Activated naive CD8-positive, alpha-beta T cell treated with anti-CD3 and anti-CD28 coated beads, Interleukin-2, amount 10 ng/mL, durations not matched to agents 7 days and 5 days (primary cell): ENCODE results near the gene METAP1. TPM values are rescaled to one million over a fixed set of nuclear protein-coding genes. Genes with fewer than 3 reads are reported as not detected.
A peak's percentile ranks its signal among the peaks of the same experiment; 100 is the strongest.
"Not testable (repeated sequence)": the region's sequence is repeated elsewhere in the genome, so short reads cannot be mapped to it uniquely, and the experiment has no call there.

ENCODE experiments used
- ATAC-seq: fragments of 150-1000 bp; cut with Tn5 transposase; one replicate; pipeline ENCODE4 v1.10.0; 2021; ENCODE audit warnings: low read depth, moderate library complexity
- POLR2A ChIA-PET: fragments of 350-600 bp; sonication (Branson Sonifier 250); formaldehyde crosslinking; loops from one replicate; lab custom pipeline; 2021; ENCODE audit warnings: antibody characterized with exemption; lab: Charles Lee
- DNase-seq: peaks from one replicate; pipeline ENCODE4 v3.0.0; 2021
- H3K27ac Mint-ChIP-seq: one replicate; pipeline ENCODE4 v1.8.0; 2022; ENCODE audit warnings: mild to moderate bottlenecking, mixed read lengths
- H3K27me3 Mint-ChIP-seq: one replicate; pipeline ENCODE4 v1.8.0; 2022; ENCODE audit warnings: mild to moderate bottlenecking, moderate library complexity, mixed read lengths
- H3K36me3 Mint-ChIP-seq: one replicate; pipeline ENCODE4 v1.8.0; 2021; ENCODE audit warnings: mild to moderate bottlenecking, mixed read lengths
- H3K4me1 Mint-ChIP-seq: one replicate; pipeline ENCODE4 v1.8.0; 2021; ENCODE audit warnings: mixed read lengths
- H3K4me3 Mint-ChIP-seq: one replicate; pipeline ENCODE4 v1.8.0; 2022; ENCODE audit warnings: mild to moderate bottlenecking, moderate library complexity, mixed read lengths
- H3K9me3 Mint-ChIP-seq: one replicate; pipeline ENCODE4 v1.8.0; 2021; ENCODE audit warnings: mixed read lengths
- total RNA-seq, 2 experiments: library from RNA; stranded (reverse); gene quantifications; one replicate each; pipeline ENCODE4 v1.2.3, GENCODE V29; 2021

METAP1 gene
- total RNA-seq, 2 experiments from 2014 or later = 50.8 to 51.7 TPM

DNA sequence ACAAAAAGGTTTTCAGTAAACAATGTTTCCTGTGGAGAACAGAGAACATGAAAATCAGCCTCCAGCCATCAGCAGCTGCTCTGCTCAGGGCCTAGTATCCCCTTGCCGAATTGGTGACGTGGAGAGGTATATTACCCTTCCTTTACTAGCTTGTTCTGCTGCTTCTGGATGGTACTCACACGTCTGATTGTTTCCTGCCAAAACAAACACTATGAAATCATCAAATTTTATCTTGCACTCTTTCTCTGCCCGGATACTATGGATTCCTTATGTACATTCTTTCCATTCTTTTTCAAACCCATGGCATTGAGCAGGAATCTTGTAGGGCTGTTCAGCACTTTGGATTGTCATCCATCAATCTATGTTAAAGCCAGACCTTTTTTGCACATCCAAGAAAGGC lies 18.8 kb upstream of the METAP1 start:
- no peaks in the 10 kb centered on the region for H3K4me1 Mint-ChIP-seq
- peaks cover 18% of the 10 kb centered on the region for H3K27me3 Mint-ChIP-seq
- H3K36me3 Mint-ChIP-seq = no peaks in the 10 kb centered on the region
- ATAC-seq (no peak), DNase-seq (no peak)
- no peak overlapping the region for H3K27ac Mint-ChIP-seq
- no peaks in the 10 kb centered on the region for H3K9me3 Mint-ChIP-seq
- POLR2A ChIA-PET = no interaction called here
- H3K4me3 Mint-ChIP-seq = no peak overlapping the region

DNA sequence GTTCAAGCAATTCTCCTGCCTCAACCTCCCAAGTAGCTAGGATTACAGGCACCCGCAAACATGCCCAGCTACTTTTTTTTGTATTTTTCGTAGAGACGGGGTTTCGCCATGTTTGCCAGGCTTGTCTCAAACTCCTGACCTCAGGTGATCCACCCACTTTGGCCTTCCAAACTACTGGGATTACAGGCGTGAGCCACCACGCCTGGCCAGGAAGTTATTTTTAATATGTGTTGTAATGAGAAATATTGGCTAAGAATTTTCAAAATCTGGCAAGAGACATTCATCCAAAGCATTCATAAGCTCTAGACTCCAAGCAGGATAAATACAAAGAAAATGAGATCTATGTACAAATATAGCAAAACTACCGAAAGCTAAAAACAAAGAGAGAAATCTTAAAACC lies 18.0 kb upstream of the METAP1 start:
- Mint-ChIP-seq H3K36me3 (no peaks in the 10 kb centered on the region), H3K4me3 (no peak overlapping the region), H3K9me3 (no peaks in the 10 kb centered on the region), H3K27me3 (peaks cover 18% of the 10 kb centered on the region), H3K4me1 (no peaks in the 10 kb centered on the region), H3K27ac (no peak overlapping the region)
- POLR2A ChIA-PET = no interaction called here
- no peak for DNase-seq
- ATAC-seq = no peak

DNA sequence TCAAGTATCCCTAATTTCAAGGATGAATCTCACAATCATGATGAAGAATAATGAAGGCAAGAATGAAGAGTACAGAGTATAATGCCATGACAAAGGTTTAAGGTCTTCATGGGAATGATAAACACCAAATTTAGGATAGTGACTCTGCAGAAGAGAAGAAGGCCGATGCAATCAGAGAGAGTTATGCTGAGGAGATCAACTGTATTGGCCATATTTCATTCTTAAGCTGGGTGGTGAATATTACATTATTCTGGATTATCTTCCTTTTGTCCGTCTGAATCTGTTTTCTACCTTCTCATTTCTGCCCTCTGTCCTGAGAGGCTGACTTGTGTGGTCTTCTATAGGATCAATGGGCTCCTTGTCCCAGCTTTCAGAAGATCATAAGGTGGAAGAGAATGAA lies 7.8 kb upstream of the METAP1 start:
- no peaks in the 10 kb centered on the region for H3K4me1 Mint-ChIP-seq
- H3K4me3 Mint-ChIP-seq = no peak overlapping the region
- ATAC-seq (no peak), DNase-seq (no peak)
- H3K27ac Mint-ChIP-seq = no peak overlapping the region
- peaks cover 5% of the 10 kb centered on the region for H3K9me3 Mint-ChIP-seq
- H3K27me3 Mint-ChIP-seq = peaks cover 6% of the 10 kb centered on the region
- POLR2A ChIA-PET = interaction anchor here (0.5 kb wide), 1 partner anchor 58 kb away, joined by 3 read pairs; no protein-coding TSS in a partner anchor
- H3K36me3 Mint-ChIP-seq = no peaks in the 10 kb centered on the region

DNA sequence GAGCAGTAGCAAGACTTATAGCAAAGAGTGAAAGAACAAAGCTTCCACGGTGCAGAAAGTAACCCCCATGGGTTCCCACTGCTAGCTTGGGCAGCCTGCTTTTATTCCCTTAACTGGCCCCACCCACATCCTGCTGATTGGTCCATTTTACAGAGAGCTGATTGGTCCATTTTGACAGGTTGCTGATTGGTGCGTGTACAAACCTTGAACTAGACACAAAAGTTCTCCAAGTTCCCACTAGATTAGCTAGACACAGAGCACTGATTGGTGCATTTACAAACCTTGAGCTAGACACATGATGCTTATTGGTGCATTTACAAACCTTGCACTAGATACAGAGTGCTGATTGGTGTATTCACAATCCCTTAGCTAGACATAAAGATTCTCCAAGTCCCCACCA lies 2.7 kb upstream of the METAP1 start:
- POLR2A ChIA-PET = interaction anchor here (1.0 kb wide), 1 partner anchor 335 kb away, joined by 3 read pairs; the partner anchor contains the start of gene TSPAN5
- ATAC-seq, H3K4me3 Mint-ChIP-seq, DNase-seq, H3K27ac Mint-ChIP-seq, H3K9me3 Mint-ChIP-seq, H3K27me3 Mint-ChIP-seq, H3K36me3 Mint-ChIP-seq: not testable (repeated sequence)
- H3K4me1 Mint-ChIP-seq = peaks cover 18% of the 10 kb centered on the region

DNA sequence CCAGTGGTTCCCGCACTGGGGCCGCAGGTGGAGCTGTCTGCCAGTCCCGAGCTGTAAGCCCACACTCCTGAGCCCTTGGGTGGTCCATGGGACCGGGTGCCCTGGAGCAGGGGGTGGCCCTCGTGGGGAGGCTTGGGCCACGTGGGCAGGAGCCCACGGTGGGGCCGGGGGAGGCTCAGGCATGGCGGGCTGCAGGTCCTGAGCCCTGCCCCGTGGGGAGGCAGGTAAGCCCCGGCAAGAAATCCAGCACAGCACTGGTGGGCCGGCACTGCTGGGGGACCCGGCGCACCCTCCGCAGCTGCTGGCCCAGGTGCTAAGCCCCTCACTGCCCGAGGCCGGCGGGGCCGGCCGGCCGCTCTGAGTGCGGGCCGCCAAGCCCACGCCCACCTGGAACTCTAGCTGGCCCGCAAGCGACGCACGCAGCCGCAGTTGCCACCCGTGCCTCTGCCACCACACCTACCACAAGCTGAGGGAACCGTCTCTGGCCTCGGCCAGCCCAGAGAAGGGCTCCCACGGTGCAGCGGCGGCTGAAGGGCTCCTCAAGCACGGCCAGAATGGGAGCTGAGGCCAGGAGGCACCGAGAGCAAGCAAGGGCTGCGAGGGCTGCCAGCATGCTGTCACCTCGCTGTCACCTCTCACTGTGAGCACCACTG lies 2.0 kb upstream of the METAP1 start:
- Mint-ChIP-seq H3K36me3 (peaks cover 3% of the 10 kb centered on the region), H3K4me1 (peaks cover 20% of the 10 kb centered on the region), H3K9me3 (no peaks in the 10 kb centered on the region), H3K27me3 (no peaks in the 10 kb centered on the region), H3K4me3 (no peak overlapping the region), H3K27ac (no peak overlapping the region)
- ATAC-seq (no peak), DNase-seq (peak; percentile 30)
- POLR2A ChIA-PET = interaction anchor here (0.6 to 5.9 kb wide), 5 partner anchors 64 to 850 kb away, joined by 3 to 58 read pairs (median 9); partner anchors contain the start of genes ADH5, EIF4E, STPG2 and TSPAN5

DNA sequence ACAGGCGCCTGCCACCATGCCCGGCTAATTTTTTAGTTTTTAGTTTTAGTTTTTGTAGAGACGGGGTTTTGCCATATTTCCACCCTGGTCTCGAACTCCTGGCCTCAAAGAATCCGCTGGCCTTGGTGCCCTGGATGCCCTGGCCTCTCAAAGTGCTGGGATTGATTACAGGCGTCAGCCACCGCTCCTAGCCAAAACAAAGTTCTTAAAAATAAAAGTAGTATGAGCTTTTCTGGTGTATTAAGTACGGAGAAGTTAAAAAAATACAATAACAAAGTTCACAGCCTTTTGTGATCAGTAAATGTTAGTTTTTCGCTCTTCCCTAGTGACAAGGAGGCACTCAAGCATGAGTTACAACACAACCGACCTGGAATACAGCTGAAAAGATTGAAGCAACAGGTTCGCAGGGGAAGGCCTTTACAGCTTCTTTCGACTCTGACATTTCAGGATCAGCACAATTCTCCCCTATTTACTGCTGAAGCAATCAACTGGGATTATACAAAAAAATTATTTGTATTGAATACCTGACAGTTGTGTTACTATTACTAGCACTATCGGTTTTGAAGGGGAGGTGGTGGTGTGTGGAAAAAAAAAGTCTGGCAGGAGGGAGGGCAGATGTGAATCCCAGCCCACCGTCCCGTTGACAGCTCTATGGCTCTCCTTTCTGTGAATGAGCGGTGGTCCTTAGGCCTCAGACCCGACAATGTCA lies 893 bp upstream of the METAP1 start:
- Mint-ChIP-seq H3K9me3 (no peaks in the 10 kb centered on the region), H3K27ac (peak overlapping the region; percentile 100), H3K36me3 (peaks cover 4% of the 10 kb centered on the region), H3K4me3 (peak overlapping the region; percentile 95), H3K27me3 (no peaks in the 10 kb centered on the region), H3K4me1 (peaks cover 20% of the 10 kb centered on the region)
- DNase-seq (no peak), ATAC-seq (no peak)
- POLR2A ChIA-PET = interaction anchor here (0.5 to 5.9 kb wide), 18 partner anchors 47 to 952 kb away, joined by 3 to 58 read pairs (median 4); partner anchors contain the start of genes ADH5, EIF4E, LAMTOR3 and RAP1GDS1

DNA sequence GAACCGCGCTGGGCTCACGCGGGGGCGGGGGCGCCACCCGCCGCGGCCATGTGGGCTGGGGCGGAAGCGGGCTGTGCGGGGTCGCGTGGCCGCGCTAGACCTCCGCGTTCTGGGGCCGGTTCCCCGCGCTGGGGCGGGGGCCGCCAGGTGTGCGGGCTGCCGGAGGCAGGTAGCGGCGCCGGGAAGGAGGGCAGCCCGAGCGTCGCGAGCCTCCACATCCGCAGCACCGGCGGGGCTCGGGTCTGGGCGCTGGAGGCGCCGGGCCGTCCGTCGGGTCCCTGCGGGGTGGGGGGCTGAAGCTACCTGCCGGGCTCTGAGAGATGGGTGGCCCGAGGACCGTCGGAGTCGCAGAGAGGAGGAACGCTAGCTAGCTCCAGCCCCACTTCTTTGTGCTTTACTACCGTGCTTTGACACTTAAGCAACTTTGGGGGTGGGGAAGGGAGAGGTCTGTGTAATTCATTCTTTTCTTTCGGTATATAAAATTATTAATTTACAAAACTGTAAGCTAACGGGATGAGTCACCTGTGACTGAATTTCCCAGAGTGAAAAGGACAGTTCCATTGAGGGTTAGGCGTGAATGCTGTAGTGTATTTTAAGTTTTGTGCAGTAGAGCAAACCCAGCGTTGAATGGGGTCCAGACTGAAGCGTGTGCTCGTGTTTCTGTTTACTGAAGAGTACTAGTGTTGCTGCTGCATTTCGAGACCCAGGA lies 689 bp downstream of the METAP1 start:
- peaks cover 20% of the 10 kb centered on the region for H3K4me1 Mint-ChIP-seq
- peak overlapping the region; percentile 75 for H3K27ac Mint-ChIP-seq
- peaks cover 16% of the 10 kb centered on the region for H3K36me3 Mint-ChIP-seq
- POLR2A ChIA-PET = interaction anchor here (1.2 to 5.9 kb wide), 9 partner anchors 45 to 852 kb away, joined by 4 to 58 read pairs (median 9); partner anchors contain the start of genes ADH5, EIF4E, RAP1GDS1 and STPG2
- ATAC-seq (no peak), DNase-seq (no peak)
- no peaks in the 10 kb centered on the region for H3K27me3 Mint-ChIP-seq
- no peaks in the 10 kb centered on the region for H3K9me3 Mint-ChIP-seq
- H3K4me3 Mint-ChIP-seq = peak overlapping the region; percentile 88

DNA sequence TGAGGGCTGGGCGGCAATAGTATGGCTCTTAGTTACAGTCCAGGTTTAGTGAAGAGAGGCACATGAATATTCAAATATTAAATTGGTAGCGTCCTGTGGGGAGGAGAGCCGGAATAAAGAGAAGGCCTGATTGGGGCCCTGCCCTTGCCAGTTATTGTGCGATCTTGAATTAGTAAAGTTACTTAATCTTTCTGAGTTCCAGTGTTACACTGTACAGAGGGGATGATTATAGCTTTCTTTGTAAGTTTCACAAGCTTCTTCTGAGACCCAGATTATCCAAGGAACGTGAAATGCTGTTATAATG lies 1.2 kb downstream of the METAP1 start:
- Mint-ChIP-seq H3K36me3 (peaks cover 16% of the 10 kb centered on the region), H3K27ac (peak overlapping the region; percentile 75)

DNA sequence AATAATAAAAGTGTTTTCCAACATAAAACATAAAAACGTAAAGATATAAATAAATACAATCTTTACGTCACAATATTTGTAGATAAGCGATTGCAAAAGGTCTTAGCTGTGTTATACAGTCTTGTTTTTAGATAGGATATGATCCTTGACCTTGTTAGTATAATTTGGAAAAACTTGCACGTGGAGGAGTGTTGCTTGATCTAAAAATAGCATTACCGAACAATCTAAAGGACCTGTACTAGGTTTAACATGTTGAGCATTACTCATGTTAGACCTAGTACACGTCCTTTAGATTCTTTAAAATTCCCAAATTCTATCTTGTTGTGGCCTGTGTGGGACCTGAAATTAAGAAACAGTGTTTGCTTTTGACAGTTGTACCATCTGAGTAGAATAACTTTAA lies 1.6 kb downstream of the METAP1 start:
- DNase-seq = no peak
- Mint-ChIP-seq H3K4me3 (peak overlapping the region; percentile 40), H3K4me1 (peaks cover 20% of the 10 kb centered on the region), H3K36me3 (peaks cover 16% of the 10 kb centered on the region), H3K9me3 (no peaks in the 10 kb centered on the region), H3K27me3 (no peaks in the 10 kb centered on the region), H3K27ac (no peak overlapping the region)
- ATAC-seq = no peak
- POLR2A ChIA-PET = interaction anchor here (0.9 to 5.9 kb wide), 3 partner anchors 68 to 854 kb away, joined by 3 to 58 read pairs (median 4); partner anchors contain the start of genes ADH5, EIF4E and STPG2

More for the DNA sequence above, 1.2 kb downstream of the METAP1 start:
- DNase-seq = no peak
- ATAC-seq = no peak
- no peaks in the 10 kb centered on the region for H3K9me3 Mint-ChIP-seq
- POLR2A ChIA-PET = interaction anchor here (0.9 to 5.9 kb wide), 5 partner anchors 59 to 853 kb away, joined by 3 to 58 read pairs (median 30); partner anchors contain the start of genes ADH5, EIF4E and STPG2
- peak overlapping the region; percentile 88 for H3K4me3 Mint-ChIP-seq
- H3K27me3 Mint-ChIP-seq = no peaks in the 10 kb centered on the region
- peaks cover 20% of the 10 kb centered on the region for H3K4me1 Mint-ChIP-seq

DNA sequence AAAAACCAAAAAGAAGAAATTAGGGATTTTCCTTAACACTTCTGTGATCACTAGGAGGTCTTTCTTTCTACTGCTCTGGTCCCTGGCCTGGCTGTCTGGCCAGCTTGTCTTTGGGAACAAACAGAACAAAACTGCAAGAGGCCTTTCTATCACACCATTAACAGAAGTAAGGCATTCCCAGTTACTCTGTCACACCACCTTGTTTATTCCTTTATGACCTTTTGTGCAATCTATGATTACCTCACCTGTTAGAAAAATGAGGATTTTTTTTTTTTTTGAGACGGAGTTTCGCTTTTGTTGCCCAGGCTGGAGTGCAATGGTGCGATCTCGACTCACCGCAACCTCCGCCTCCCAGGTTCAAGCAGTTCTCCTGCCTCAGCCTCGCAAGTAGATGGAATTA lies 3.0 kb downstream of the METAP1 start:
- peaks cover 27% of the 10 kb centered on the region for H3K4me1 Mint-ChIP-seq
- H3K27me3 Mint-ChIP-seq = no peaks in the 10 kb centered on the region
- DNase-seq (no peak), ATAC-seq (no peak)
- no peaks in the 10 kb centered on the region for H3K9me3 Mint-ChIP-seq
- no peak overlapping the region for H3K27ac Mint-ChIP-seq
- POLR2A ChIA-PET = interaction anchor here (0.8 to 5.9 kb wide), 3 partner anchors 45 to 90 kb away, joined by 3 to 58 read pairs (median 5); partner anchors contain the start of gene ADH5
- H3K4me3 Mint-ChIP-seq = no peak overlapping the region
- H3K36me3 Mint-ChIP-seq = peaks cover 21% of the 10 kb centered on the region

DNA sequence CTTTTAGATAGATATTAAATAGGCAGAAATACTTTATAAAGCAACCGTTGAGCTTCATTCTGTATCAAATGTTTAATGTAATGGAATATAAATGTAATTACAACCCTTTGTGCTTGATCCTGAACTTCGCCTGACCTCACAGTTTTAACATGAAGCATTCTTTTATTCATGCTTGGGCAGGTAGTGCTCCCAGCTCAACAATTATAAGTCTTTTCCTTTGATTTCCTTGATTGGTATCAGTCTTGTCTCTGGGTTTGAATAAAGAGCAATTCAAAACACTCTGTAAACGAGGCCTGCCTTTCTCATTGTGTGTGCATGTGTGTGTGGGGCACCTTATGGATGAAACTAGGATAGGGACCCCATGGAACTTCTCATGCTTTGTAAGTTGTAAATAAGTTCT lies 6.8 kb downstream of the METAP1 start:
- ATAC-seq (no peak), DNase-seq (no peak)
- Mint-ChIP-seq H3K9me3 (no peaks in the 10 kb centered on the region), H3K27ac (no peak overlapping the region), H3K27me3 (no peaks in the 10 kb centered on the region), H3K4me3 (no peak overlapping the region), H3K36me3 (peaks cover 28% of the 10 kb centered on the region), H3K4me1 (peaks cover 24% of the 10 kb centered on the region)
- POLR2A ChIA-PET = interaction anchor here (1.0 kb wide), 1 partner anchor 41 kb away, joined by 3 read pairs; no protein-coding TSS in a partner anchor

DNA sequence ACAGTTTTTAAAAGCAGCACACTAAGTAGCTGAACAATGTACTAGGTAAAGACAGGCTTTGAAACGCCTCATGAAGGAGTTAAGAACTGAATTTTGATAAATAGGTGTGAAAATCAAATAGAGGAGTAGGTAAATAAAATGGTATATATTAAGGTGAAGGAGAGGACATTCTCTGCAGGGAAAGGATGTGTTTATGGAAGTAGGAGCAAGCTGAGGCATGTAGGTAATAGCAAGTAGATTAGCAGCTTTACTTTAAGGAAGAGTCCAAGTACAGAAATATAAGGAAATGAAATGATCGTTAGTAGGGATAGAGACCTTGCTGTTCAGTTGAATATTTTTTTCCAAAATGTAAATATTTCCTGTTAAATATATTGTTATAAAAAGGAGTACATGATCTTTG lies 12.5 kb downstream of the METAP1 start:
- Mint-ChIP-seq H3K4me1 (peaks cover 13% of the 10 kb centered on the region), H3K27me3 (no peaks in the 10 kb centered on the region), H3K27ac (no peak overlapping the region), H3K36me3 (peaks cover 44% of the 10 kb centered on the region), H3K9me3 (peaks cover 11% of the 10 kb centered on the region), H3K4me3 (no peak overlapping the region)
- ATAC-seq = no peak
- POLR2A ChIA-PET = no interaction called here
- no peak for DNase-seq

DNA sequence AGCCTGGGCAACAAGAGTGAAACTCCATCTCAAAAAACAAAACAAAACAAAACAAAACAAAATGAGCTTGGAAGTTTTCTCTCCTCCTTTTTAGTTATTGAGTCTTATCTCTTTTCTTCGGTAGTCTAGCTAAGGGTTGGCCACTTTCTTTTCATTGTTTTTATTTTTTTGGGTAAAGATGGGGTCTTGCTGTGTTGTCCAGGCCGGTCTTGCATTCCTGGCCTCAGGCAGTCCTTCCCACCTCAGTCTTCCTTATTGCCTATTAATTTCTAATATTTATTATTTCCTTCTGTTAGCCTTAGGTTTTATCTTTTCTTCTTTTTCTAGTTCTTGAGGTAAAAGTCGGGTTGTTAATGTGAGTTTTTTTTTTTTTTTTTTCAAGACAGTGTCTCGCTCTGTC lies 16.4 kb downstream of the METAP1 start:
- no peak for ATAC-seq
- no peak for DNase-seq
- H3K27me3 Mint-ChIP-seq = no peaks in the 10 kb centered on the region
- peaks cover 69% of the 10 kb centered on the region for H3K36me3 Mint-ChIP-seq
- H3K9me3 Mint-ChIP-seq = peaks cover 22% of the 10 kb centered on the region
- no peak overlapping the region for H3K4me3 Mint-ChIP-seq
- H3K4me1 Mint-ChIP-seq = peaks cover 4% of the 10 kb centered on the region
- POLR2A ChIA-PET = interaction anchor here (0.7 kb wide), 2 partner anchors 44 to 81 kb away, joined by 3 read pairs; no protein-coding TSS in a partner anchor
- no peak overlapping the region for H3K27ac Mint-ChIP-seq
